ENCODE results near the gene KRTAP20-3.

- no peak for TF ChIP-seq CTCF (IDR thresholded peaks at IDR 0.05)
- TF ChIP-seq POLR2A (IDR thresholded peaks at IDR 0.05), result no peak
These were observed 13.5 kb upstream of the KRTAP20-3 start for GRCh38 chr21:30629200-30629599.
